Caco-2 (cell line): ENCODE data around the gene CNOT2. TPM values are rescaled to one million over a fixed set of nuclear protein-coding genes. Genes with fewer than 3 reads are reported as not detected.

ENCODE experiments used
- Bru-seq: library from RNA; stranded (reverse); fragments of 400-500 nt; gene quantifications from one replicate; lab custom pipeline; 2021; lab: Mats Ljungman, UMichigan
- BruChase-seq, 2 experiments: library from RNA; stranded (reverse); fragments of 400-500 nt; gene quantifications; one replicate each; lab custom pipeline; 2021; lab: Mats Ljungman, UMichigan
- BruUV-seq: library from RNA; stranded (reverse); fragments of 400-500 nt; replicated peaks from 2 replicates; lab custom pipeline; 2021; lab: Mats Ljungman, UMichigan
- CTCF ChIA-PET: fragments of 300-600 bp; sonication (Branson Sonifier 250); formaldehyde crosslinking; loops from one replicate; lab custom pipeline; 2022; ENCODE audit warnings: antibody characterized with exemption; lab: Charles Lee
- POLR2A ChIA-PET: fragments of 300-600 bp; sonication (Branson Sonifier 250); formaldehyde crosslinking; loops from one replicate; lab custom pipeline; 2022; ENCODE audit warnings: antibody characterized with exemption; lab: Charles Lee
- DNase-seq, 2 experiments: peaks; one replicate each; pipeline versions ENCODE4 v3.0.0 to v3.0.0-alpha.2; 2020 to 2022
- H3K27me3 ChIP-seq: replicated peaks from 2 replicates; pipeline ENCODE4 v1.6.0; 2011; ENCODE audit warnings: low read length; ENCODE audit not compliant: control insufficient read depth, insufficient read depth
- H3K36me3 ChIP-seq: 2 replicates; pipeline ENCODE4 v1.5.1; 2011; ENCODE audit warnings: low read length; ENCODE audit not compliant: control insufficient read depth, insufficient read depth
- H3K4me1 ChIP-seq: fragments of 250-450 bp; sonication (Bioruptor Pico); 2 replicates; pipeline ENCODE4 v1.5.1; 2020; ENCODE audit warnings: mild to moderate bottlenecking
- H3K4me3 ChIP-seq: 2 replicates; pipeline ENCODE4 v1.5.1; 2011; ENCODE audit warnings: low read depth, mild to moderate bottlenecking, control low read depth, low read length
- H3K9me3 ChIP-seq: fragments of 250-450 bp; sonication (Bioruptor Pico); 2 replicates; pipeline ENCODE4 v1.5.1; 2020; ENCODE audit warnings: mild to moderate bottlenecking, moderate library complexity
- H3K27ac Mint-ChIP-seq: one replicate; pipeline ENCODE4 v1.8.0; 2022; ENCODE audit warnings: mixed read lengths; ENCODE audit not compliant: unreplicated experiment
- H3K27me3 Mint-ChIP-seq: one replicate; pipeline ENCODE4 v1.8.0; 2022; ENCODE audit warnings: mixed read lengths; ENCODE audit not compliant: insufficient read depth, unreplicated experiment
- H3K36me3 Mint-ChIP-seq: one replicate; pipeline ENCODE4 v1.8.0; 2022; ENCODE audit warnings: mild to moderate bottlenecking, mixed read lengths; ENCODE audit not compliant: insufficient read depth, unreplicated experiment
- H3K4me1 Mint-ChIP-seq: one replicate; pipeline ENCODE4 v1.8.0; 2022; ENCODE audit warnings: low read depth, mixed read lengths; ENCODE audit not compliant: unreplicated experiment
- H3K4me3 Mint-ChIP-seq: one replicate; pipeline ENCODE4 v1.8.0; 2022; ENCODE audit warnings: mild to moderate bottlenecking, moderate library complexity, mixed read lengths; ENCODE audit not compliant: unreplicated experiment
- H3K9me3 Mint-ChIP-seq: one replicate; pipeline ENCODE4 v1.8.0; 2022; ENCODE audit warnings: mixed read lengths; ENCODE audit not compliant: unreplicated experiment
- intact Hi-C: fragments of 100-400 bp; cut with micrococcal nuclease; formaldehyde crosslinking; loops from one replicate; pipeline ENCODE4 v1.10.0; 2022; ENCODE audit not compliant: unreplicated experiment
- long read RNA-seq: library from polyadenylated mRNA; stranded (forward); transcript quantifications from one replicate; pipeline ENCODE4 v2.0.0, GENCODE V29; 2022
- total RNA-seq: library from RNA; stranded (reverse); gene quantifications from 2 replicates; pipeline ENCODE4 v1.2.3, GENCODE V29; 2022
- TF ChIP-seq, protein P1 (sequence below), 2 experiments: fragments of 200-600 bp in 1 of 2; IDR thresholded peaks; 1 replicate in 1 of 2; 2 replicates in 1 of 2; pipeline versions ENCODE4 v1.5.1 to v1.8.0; 2011 to 2022; ENCODE audit warnings: antibody characterized with exemption in 1 of 2, control low read depth in 1 of 2, inconsistent platforms in 1 of 2, low read depth in 1 of 2, low read length in 1 of 2, mild to moderate bottlenecking in 1 of 2, moderate library complexity in 1 of 2; ENCODE audit not compliant: insufficient read depth in 1 of 2, severe bottlenecking in 1 of 2, unreplicated experiment in 1 of 2

The CNOT2 gene, protein sequence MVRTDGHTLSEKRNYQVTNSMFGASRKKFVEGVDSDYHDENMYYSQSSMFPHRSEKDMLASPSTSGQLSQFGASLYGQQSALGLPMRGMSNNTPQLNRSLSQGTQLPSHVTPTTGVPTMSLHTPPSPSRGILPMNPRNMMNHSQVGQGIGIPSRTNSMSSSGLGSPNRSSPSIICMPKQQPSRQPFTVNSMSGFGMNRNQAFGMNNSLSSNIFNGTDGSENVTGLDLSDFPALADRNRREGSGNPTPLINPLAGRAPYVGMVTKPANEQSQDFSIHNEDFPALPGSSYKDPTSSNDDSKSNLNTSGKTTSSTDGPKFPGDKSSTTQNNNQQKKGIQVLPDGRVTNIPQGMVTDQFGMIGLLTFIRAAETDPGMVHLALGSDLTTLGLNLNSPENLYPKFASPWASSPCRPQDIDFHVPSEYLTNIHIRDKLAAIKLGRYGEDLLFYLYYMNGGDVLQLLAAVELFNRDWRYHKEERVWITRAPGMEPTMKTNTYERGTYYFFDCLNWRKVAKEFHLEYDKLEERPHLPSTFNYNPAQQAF
- total RNA-seq (83.5 and 85.8 TPM in 2 replicates), Bru-seq, nascent RNA (percentile 95 among the genes with signal in this experiment), BruChase-seq, experiment 1, labeled RNA remaining after a 2-hour chase (percentile 88 among the genes with signal in this experiment), BruChase-seq, experiment 2, labeled RNA remaining after a 6-hour chase (percentile 79 among the genes with signal in this experiment)
- long read RNA-seq, transcript CNOT2-201 (16 exons, 3,282 nt): major isoform, 74 of 125 reads
- long read RNA-seq, partial matches to known transcripts: 14 of 125 reads
- long read RNA-seq, other reads (novel, unspliced or antisense): 33 of 125 reads

DNA sequence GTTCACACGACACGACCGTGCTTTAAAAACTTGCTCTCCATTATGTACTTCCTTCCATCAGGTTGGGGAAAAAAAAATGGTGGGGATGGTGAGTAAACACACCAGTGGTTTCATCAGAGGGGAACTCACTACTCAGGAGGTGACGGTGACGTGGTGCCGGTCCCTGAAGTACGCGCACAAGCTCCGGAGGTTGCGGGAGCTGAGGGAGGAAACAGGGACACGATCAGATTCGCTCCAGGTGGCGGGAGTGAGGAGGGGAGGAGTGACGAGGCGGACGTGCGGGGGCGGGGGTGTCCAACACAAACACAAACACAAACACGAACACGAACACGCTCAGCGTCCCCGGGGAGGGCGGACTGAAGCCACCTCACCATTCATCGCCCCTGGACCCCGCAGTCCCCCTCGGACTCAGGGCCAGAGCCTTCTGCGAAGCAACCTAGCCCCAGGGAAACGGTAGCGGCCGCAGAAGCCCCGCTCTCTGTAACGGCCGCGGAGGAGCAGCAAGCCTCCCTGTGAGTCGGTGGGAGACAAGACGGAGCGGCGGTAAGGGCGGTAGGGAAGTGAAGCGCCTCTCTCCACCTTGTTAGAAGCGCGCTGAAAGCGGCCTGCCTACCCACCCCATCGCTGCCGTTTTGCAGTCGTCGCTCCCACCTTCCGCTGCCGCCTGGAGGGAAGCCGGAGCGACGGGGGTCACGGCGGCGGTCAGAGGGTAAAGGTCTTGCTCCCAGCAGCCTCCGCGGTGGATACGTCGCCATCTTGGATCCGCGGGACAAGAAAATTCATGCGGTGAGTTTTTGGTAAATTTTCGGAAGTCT lies at the start of gene CNOT2:
Gene CNOT2, plus strand, starts transcription at position 739 of the 815 bp plus-strand sequence. CDS start 34,794 bp downstream, outside the sequence.
- BruUV-seq: no TSS peak
- H3K27me3 Mint-ChIP-seq: no peaks in the 10 kb centered on the region
- TF ChIP-seq, protein P1, sequence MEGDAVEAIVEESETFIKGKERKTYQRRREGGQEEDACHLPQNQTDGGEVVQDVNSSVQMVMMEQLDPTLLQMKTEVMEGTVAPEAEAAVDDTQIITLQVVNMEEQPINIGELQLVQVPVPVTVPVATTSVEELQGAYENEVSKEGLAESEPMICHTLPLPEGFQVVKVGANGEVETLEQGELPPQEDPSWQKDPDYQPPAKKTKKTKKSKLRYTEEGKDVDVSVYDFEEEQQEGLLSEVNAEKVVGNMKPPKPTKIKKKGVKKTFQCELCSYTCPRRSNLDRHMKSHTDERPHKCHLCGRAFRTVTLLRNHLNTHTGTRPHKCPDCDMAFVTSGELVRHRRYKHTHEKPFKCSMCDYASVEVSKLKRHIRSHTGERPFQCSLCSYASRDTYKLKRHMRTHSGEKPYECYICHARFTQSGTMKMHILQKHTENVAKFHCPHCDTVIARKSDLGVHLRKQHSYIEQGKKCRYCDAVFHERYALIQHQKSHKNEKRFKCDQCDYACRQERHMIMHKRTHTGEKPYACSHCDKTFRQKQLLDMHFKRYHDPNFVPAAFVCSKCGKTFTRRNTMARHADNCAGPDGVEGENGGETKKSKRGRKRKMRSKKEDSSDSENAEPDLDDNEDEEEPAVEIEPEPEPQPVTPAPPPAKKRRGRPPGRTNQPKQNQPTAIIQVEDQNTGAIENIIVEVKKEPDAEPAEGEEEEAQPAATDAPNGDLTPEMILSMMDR (IDR thresholded peaks at IDR 0.05; ENCODE audit: insufficient read depth in 1 of 2, low read depth in 1 of 2, low read length in 1 of 2, severe bottlenecking in 1 of 2, unreplicated experiment in 1 of 2): no peak
- POLR2A ChIA-PET: interaction anchor here (0.6 kb wide), 1 partner anchor 202 kb away, joined by 5 read pairs; no protein-coding TSS in a partner anchor
- Histone ChIP-seq H3K9me3 (no peaks in the 10 kb centered on the region), H3K4me3 (peak within 1 kb of the TSS; percentile 78), H3K4me1 (peaks cover 22% of the 10 kb centered on the region), H3K36me3 (no peaks in the 10 kb centered on the region; the same call in 1 of the 2 replicates), H3K27me3 (no peaks in the 10 kb centered on the region)
- H3K36me3 Mint-ChIP-seq: peaks cover 38% of the 10 kb centered on the region
- peak within 1 kb of the TSS; percentile 99 for H3K27ac Mint-ChIP-seq
- H3K4me3 Mint-ChIP-seq: peak within 1 kb of the TSS; percentile 99
- peaks cover 20% of the 10 kb centered on the region for H3K4me1 Mint-ChIP-seq
- H3K9me3 Mint-ChIP-seq: no peaks in the 10 kb centered on the region
- intact Hi-C loops: loop anchor here (2.0 to 10.0 kb wide), 3 partner anchors 26 to 338 kb away; partner anchors contain the start of gene KCNMB4
- CTCF ChIA-PET: no interaction called here
- DNase-seq: peak; percentile 91 to 93

DNA sequence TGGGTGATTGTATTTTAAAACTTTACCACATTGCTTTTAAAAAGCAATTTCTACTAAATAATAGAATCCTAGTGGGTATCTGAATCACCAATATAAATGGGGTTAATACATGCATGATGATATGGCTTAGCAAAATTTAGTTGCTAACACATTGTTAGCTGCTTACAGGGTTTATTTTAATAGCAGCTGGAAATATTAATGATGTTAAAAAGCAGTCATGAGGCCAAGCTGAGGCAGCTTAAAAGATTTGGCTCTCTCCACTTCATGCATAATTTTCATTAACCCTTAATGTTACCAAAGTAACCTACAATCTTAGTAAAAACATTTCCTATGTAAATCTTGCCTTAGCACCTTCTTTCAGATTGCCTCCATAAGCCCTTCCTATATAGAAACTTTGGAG lies 49.2 kb upstream of the CNOT2 start:
- ChIA-PET POLR2A (no interaction called here), CTCF (no interaction called here)
- Mint-ChIP-seq H3K27me3 (peaks cover 4% of the 10 kb centered on the region), H3K4me3 (no peak overlapping the region), H3K9me3 (no peaks in the 10 kb centered on the region), H3K4me1 (no peaks in the 10 kb centered on the region), H3K36me3 (no peaks in the 10 kb centered on the region), H3K27ac (no peak overlapping the region)
- Histone ChIP-seq H3K27me3 (no peaks in the 10 kb centered on the region), H3K36me3 (no peaks in the 10 kb centered on the region), H3K4me1 (no peaks in the 10 kb centered on the region), H3K4me3 (no peak overlapping the region), H3K9me3 (no peaks in the 10 kb centered on the region)
- BruUV-seq: no TSS peak
- DNase-seq: no peak
- intact Hi-C loops: no loop called here
- TF ChIP-seq, protein P1 (IDR thresholded peaks at IDR 0.05; ENCODE audit: insufficient read depth in 1 of 2, low read depth in 1 of 2, low read length in 1 of 2, severe bottlenecking in 1 of 2, unreplicated experiment in 1 of 2): no peak
